HUES48 (cell line): ENCODE measurements around the gene UNC13B.

Source experiments
- H3K27ac ChIP-seq: one replicate; pipeline ENCODE4 v1.7.0; 2013; ENCODE audit warnings: low read depth, low read length, inconsistent platforms
- H3K27me3 ChIP-seq: 2 replicates; pipeline ENCODE4 v1.6.1; 2013; ENCODE audit warnings: mild to moderate bottlenecking, low read length; ENCODE audit not compliant: control insufficient read depth, insufficient read depth
- H3K36me3 ChIP-seq: 2 replicates; pipeline ENCODE4 v1.6.1; 2013; ENCODE audit warnings: low read length; ENCODE audit not compliant: control insufficient read depth, insufficient read depth
- H3K4me1 ChIP-seq: 2 replicates; pipeline ENCODE4 v1.6.1; 2013; ENCODE audit warnings: mild to moderate bottlenecking, low read length; ENCODE audit not compliant: control insufficient read depth, insufficient read depth
- H3K4me3 ChIP-seq: 2 replicates; pipeline ENCODE4 v1.5.1; 2013; ENCODE audit warnings: mild to moderate bottlenecking, low read depth, low read length
- H3K9ac ChIP-seq: 2 replicates; pipeline ENCODE4 v1.6.1; 2013; ENCODE audit warnings: mild to moderate bottlenecking, low read depth, low read length, moderate library complexity
- H3K9me3 ChIP-seq: 2 replicates; pipeline ENCODE4 v1.6.1; 2013; ENCODE audit warnings: low read length; ENCODE audit not compliant: control insufficient read depth, insufficient read depth

UNC13B gene

GRCh38 chr9:35353731-35354365, 192.0 kb downstream of the UNC13B start:
- Histone ChIP-seq H3K4me1 (no peaks in the 10 kb centered on the region), H3K9me3 (no peaks in the 10 kb centered on the region), H3K27ac (no peak overlapping the region), H3K9ac (no peak overlapping the region), H3K4me3 (no peak overlapping the region), H3K36me3 (no peaks in the 10 kb centered on the region), H3K27me3 (no peaks in the 10 kb centered on the region)

- Histone ChIP-seq H3K9me3 (no peaks in the 10 kb centered on the region), H3K36me3 (no peaks in the 10 kb centered on the region), H3K27me3 (no peaks in the 10 kb centered on the region), H3K27ac (no peak overlapping the region), H3K9ac (no peak overlapping the region), H3K4me1 (no peaks in the 10 kb centered on the region), H3K4me3 (no peak overlapping the region)
Measured at GRCh38 chr9:35355939-35356338, 194.1 kb downstream of the UNC13B start.

GRCh38 chr9:35357116-35357515, 195.3 kb downstream of the UNC13B start:
- no peaks in the 10 kb centered on the region for H3K9me3 ChIP-seq
- no peak overlapping the region for H3K27ac ChIP-seq
- no peak overlapping the region for H3K9ac ChIP-seq

GRCh38 chr9:35357826-35358225, 196.0 kb downstream of the UNC13B start:
- Histone ChIP-seq H3K27ac (no peak overlapping the region), H3K27me3 (no peaks in the 10 kb centered on the region), H3K36me3 (no peaks in the 10 kb centered on the region), H3K9ac (no peak overlapping the region), H3K4me3 (no peak overlapping the region), H3K9me3 (no peaks in the 10 kb centered on the region), H3K4me1 (no peaks in the 10 kb centered on the region)

More at GRCh38 chr9:35357116-35357515, 195.3 kb downstream of the UNC13B start:
- H3K4me3 ChIP-seq = no peak overlapping the region
- no peaks in the 10 kb centered on the region for H3K4me1 ChIP-seq
- H3K27me3 ChIP-seq = no peaks in the 10 kb centered on the region
- no peaks in the 10 kb centered on the region for H3K36me3 ChIP-seq

GRCh38 chr9:35364817-35365585, 203.2 kb downstream of the UNC13B start:
- no peaks in the 10 kb centered on the region for H3K27me3 ChIP-seq

GRCh38 chr9:35366627-35367026, 204.8 kb downstream of the UNC13B start:
- Histone ChIP-seq H3K9me3 (no peaks in the 10 kb centered on the region), H3K4me3 (no peak overlapping the region)

More at GRCh38 chr9:35364817-35365585, 203.2 kb downstream of the UNC13B start:
- H3K36me3 ChIP-seq = peaks cover 4% of the 10 kb centered on the region; the same call in 1 of the 2 replicates
- no peak overlapping the region for H3K27ac ChIP-seq
- H3K4me1 ChIP-seq = no peaks in the 10 kb centered on the region
- no peak overlapping the region for H3K9ac ChIP-seq
- no peaks in the 10 kb centered on the region for H3K9me3 ChIP-seq
- no peak overlapping the region for H3K4me3 ChIP-seq

GRCh38 chr9:35367451-35367850, 205.6 kb downstream of the UNC13B start:
- Histone ChIP-seq H3K36me3 (peaks cover 10% of the 10 kb centered on the region; the same call in 1 of the 2 replicates), H3K9ac (no peak overlapping the region), H3K4me3 (no peak overlapping the region), H3K27ac (no peak overlapping the region), H3K27me3 (no peaks in the 10 kb centered on the region), H3K4me1 (no peaks in the 10 kb centered on the region), H3K9me3 (no peaks in the 10 kb centered on the region)

More at GRCh38 chr9:35366627-35367026, 204.8 kb downstream of the UNC13B start:
- Histone ChIP-seq H3K27ac (no peak overlapping the region), H3K36me3 (peaks cover 10% of the 10 kb centered on the region; the same call in 1 of the 2 replicates), H3K9ac (no peak overlapping the region), H3K27me3 (no peaks in the 10 kb centered on the region), H3K4me1 (no peaks in the 10 kb centered on the region)

GRCh38 chr9:35370241-35370640, 208.4 kb downstream of the UNC13B start:
- Histone ChIP-seq H3K9me3 (no peaks in the 10 kb centered on the region), H3K9ac (no peak overlapping the region), H3K4me1 (no peaks in the 10 kb centered on the region), H3K27me3 (no peaks in the 10 kb centered on the region), H3K4me3 (no peak overlapping the region), H3K36me3 (peaks cover 13% of the 10 kb centered on the region; the same call in 1 of the 2 replicates), H3K27ac (no peak overlapping the region)

- Histone ChIP-seq H3K4me1 (no peaks in the 10 kb centered on the region), H3K4me3 (no peak overlapping the region), H3K36me3 (peaks cover 14% of the 10 kb centered on the region; the same call in 1 of the 2 replicates)
Measured at GRCh38 chr9:35374436-35374835, 212.6 kb downstream of the UNC13B start.

GRCh38 chr9:35374910-35375309, 213.1 kb downstream of the UNC13B start:
- Histone ChIP-seq H3K9me3 (no peaks in the 10 kb centered on the region), H3K36me3 (peaks cover 11% of the 10 kb centered on the region; the same call in 1 of the 2 replicates), H3K27ac (no peak overlapping the region), H3K9ac (no peak overlapping the region), H3K27me3 (no peaks in the 10 kb centered on the region), H3K4me3 (no peak overlapping the region), H3K4me1 (no peaks in the 10 kb centered on the region)

More at GRCh38 chr9:35374436-35374835, 212.6 kb downstream of the UNC13B start:
- Histone ChIP-seq H3K9ac (no peak overlapping the region), H3K27ac (no peak overlapping the region), H3K27me3 (no peaks in the 10 kb centered on the region), H3K9me3 (no peaks in the 10 kb centered on the region)

- no peak overlapping the region for H3K27ac ChIP-seq
- H3K4me1 ChIP-seq = no peaks in the 10 kb centered on the region
- no peaks in the 10 kb centered on the region for H3K9me3 ChIP-seq
- peaks cover 37% of the 10 kb centered on the region for H3K36me3 ChIP-seq
- H3K9ac ChIP-seq = no peak overlapping the region
- H3K27me3 ChIP-seq = no peaks in the 10 kb centered on the region
- no peak overlapping the region for H3K4me3 ChIP-seq
Measured at GRCh38 chr9:35380039-35380438, 218.2 kb downstream of the UNC13B start.
